ENCODE measurements around the gene CEP43.

DNA sequence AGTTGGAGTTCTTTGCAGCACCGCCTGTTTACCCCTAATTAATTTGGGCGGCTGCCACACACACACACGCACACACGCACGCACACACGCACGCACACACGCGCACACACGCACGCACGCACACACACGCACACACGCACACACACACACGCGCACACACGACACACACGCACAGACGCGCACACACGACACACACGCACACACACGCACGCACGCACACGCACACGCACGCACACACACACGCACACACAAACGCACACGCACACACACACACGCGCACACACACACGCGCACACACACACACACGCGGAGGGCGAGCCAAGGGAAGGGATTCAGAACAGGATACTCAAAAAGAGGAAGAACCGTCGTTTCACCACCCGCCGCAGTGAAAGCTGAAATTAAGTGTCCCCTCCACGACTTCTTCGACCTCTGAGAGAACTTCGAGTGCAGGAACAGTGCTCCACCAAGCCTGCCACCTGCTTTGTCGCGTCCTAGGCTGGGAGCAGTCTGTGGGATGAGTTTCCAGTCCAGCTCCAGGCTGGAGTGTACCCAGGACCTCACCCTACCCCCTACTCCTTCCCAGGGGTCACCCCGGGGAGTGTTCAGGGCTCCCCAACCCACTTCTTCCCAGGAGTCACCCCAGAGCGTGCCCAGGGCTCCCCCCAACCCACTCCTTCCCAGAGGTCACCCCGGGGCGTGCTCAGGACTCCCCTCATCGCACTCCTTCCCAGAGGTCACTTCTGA lies 43.9 kb upstream of the CEP43 start:
- no peak for TF ChIP-seq EZH2 (IDR thresholded peaks at IDR 0.05; ENCODE audit: borderline replicate concordance, insufficient read depth, low read length, poor library complexity, severe bottlenecking)
- TF ChIP-seq EP300 (conservative IDR thresholded peaks at IDR 0.05; ENCODE audit: poor library complexity, severe bottlenecking), result no peak
- TF ChIP-seq, protein P1, sequence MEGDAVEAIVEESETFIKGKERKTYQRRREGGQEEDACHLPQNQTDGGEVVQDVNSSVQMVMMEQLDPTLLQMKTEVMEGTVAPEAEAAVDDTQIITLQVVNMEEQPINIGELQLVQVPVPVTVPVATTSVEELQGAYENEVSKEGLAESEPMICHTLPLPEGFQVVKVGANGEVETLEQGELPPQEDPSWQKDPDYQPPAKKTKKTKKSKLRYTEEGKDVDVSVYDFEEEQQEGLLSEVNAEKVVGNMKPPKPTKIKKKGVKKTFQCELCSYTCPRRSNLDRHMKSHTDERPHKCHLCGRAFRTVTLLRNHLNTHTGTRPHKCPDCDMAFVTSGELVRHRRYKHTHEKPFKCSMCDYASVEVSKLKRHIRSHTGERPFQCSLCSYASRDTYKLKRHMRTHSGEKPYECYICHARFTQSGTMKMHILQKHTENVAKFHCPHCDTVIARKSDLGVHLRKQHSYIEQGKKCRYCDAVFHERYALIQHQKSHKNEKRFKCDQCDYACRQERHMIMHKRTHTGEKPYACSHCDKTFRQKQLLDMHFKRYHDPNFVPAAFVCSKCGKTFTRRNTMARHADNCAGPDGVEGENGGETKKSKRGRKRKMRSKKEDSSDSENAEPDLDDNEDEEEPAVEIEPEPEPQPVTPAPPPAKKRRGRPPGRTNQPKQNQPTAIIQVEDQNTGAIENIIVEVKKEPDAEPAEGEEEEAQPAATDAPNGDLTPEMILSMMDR (IDR thresholded peaks at IDR 0.05; ENCODE audit: poor library complexity, severe bottlenecking), result no peak
- TF ChIP-seq MXI1 (conservative IDR thresholded peaks at IDR 0.05; ENCODE audit: poor library complexity, severe bottlenecking), result no peak

Data from neural cell (in vitro differentiated cells).